Dermis lymphatic vessel endothelial cell (primary cell): Measurements from ENCODE around the gene DARS1. TPM values are rescaled to one million over a fixed set of nuclear protein-coding genes. Genes with fewer than 3 reads are reported as not detected.

Experiments
- total RNA-seq: library from RNA; depleted of rRNA; stranded (reverse); fragments of >200 nt; gene quantifications from 2 replicates; pipeline ENCODE4 v1.2.1, GENCODE V29; 2014

DARS1 gene
- total RNA-seq: 40.1 and 66.7 TPM in 2 replicates

GRCh38 chr2:135985018-135985825, at the start of gene DARS1:
Gene DARS1, minus strand, starts transcription at chr2:135985626. Its CDS starts 158 bp downstream, at chr2:135985468.

GRCh38 chr2:135876066-135876711, 109.2 kb downstream of the DARS1 start, which contains the start of gene MCM6:
Gene MCM6, minus strand, starts transcription at chr2:135876443. Its CDS starts 78 bp downstream, at chr2:135876365.

Other genes with a start within 250 kb of the DARS1 start
- 60.4 and 69.6 TPM in 2 replicates for gene UBXN4, start 243.8 kb downstream of the DARS1 start, total RNA-seq
- under 0.01 TPM in 2 replicates for gene LCT, start 148.4 kb downstream of the DARS1 start, total RNA-seq
- gene MCM6, start 109.2 kb downstream of the DARS1 start, total RNA-seq: 7.9 and 14.6 TPM in 2 replicates
- 7.3 and 13.9 TPM in 2 replicates for gene CXCR4, start 132.5 kb upstream of the DARS1 start, total RNA-seq